ENCODE data around the gene LRCH1. TPM values are rescaled to one million over a fixed set of nuclear protein-coding genes. Genes with fewer than 3 reads are reported as not detected.

Gene LRCH1
- total and polyA plus RNA-seq, 2 donors from 2014 or later = 10.2 to 39.0 TPM

DNA sequence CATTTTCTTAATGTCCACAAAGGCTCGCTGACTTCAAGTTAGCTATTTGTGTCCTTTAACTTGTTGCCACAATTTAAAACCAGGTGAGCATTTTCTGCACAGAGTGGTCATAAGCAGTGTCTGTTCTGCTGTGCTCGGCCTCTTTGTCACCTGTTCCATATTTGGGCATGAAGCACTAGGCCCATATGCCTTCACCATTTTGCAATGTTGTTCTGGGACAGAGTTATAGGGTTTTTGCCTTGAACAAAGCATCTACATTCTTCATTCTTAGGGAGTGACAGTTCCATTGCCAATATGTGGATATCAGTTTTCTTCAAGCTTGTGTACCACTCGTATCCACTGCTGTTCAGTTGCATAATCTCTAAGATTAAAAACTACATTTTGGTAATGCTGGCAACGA is 56.1 kb downstream of the LRCH1 start:
- no peak overlapping the region for H3K9ac ChIP-seq (ENCODE audit: low read length in 3 of 3)
- H3K27me3 ChIP-seq (ENCODE audit: control insufficient read depth, insufficient read depth, low read length) = no peaks in the 10 kb centered on the region
- peaks cover 7 to 45% (median 36%) of the 10 kb centered on the region in 3 donors for H3K4me1 ChIP-seq (ENCODE audit: control insufficient read depth in 2 of 3, insufficient read depth in 2 of 3, low read depth in 1 of 3, low read length in 3 of 3)
- H3K9me3 ChIP-seq (ENCODE audit: control insufficient read depth in 2 of 3, insufficient read depth in 1 of 3, low read length in 3 of 3) = no peaks in the 10 kb centered on the region
- FAIRE-seq (no peak), DNase-seq (no peak)
- intact Hi-C loops (cut with DNase I) = no loop called here
- H3K4me3 ChIP-seq (ENCODE audit: low read length in 3 of 3) = no peak overlapping the region
- no peaks in the 10 kb centered on the region for H3K36me3 ChIP-seq (ENCODE audit: control insufficient read depth in 2 of 3, insufficient read depth in 3 of 3, low read length in 3 of 3)
- TF ChIP-seq, protein P1, sequence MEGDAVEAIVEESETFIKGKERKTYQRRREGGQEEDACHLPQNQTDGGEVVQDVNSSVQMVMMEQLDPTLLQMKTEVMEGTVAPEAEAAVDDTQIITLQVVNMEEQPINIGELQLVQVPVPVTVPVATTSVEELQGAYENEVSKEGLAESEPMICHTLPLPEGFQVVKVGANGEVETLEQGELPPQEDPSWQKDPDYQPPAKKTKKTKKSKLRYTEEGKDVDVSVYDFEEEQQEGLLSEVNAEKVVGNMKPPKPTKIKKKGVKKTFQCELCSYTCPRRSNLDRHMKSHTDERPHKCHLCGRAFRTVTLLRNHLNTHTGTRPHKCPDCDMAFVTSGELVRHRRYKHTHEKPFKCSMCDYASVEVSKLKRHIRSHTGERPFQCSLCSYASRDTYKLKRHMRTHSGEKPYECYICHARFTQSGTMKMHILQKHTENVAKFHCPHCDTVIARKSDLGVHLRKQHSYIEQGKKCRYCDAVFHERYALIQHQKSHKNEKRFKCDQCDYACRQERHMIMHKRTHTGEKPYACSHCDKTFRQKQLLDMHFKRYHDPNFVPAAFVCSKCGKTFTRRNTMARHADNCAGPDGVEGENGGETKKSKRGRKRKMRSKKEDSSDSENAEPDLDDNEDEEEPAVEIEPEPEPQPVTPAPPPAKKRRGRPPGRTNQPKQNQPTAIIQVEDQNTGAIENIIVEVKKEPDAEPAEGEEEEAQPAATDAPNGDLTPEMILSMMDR (IDR thresholded peaks at IDR 0.05; ENCODE audit: borderline replicate concordance, extremely low read depth, insufficient read depth) = no peak
- peak overlapping the region in 1 of 2 donors; percentile 59 for H3K27ac ChIP-seq (ENCODE audit: low read depth in 2 of 2, low read length in 2 of 2)

DNA sequence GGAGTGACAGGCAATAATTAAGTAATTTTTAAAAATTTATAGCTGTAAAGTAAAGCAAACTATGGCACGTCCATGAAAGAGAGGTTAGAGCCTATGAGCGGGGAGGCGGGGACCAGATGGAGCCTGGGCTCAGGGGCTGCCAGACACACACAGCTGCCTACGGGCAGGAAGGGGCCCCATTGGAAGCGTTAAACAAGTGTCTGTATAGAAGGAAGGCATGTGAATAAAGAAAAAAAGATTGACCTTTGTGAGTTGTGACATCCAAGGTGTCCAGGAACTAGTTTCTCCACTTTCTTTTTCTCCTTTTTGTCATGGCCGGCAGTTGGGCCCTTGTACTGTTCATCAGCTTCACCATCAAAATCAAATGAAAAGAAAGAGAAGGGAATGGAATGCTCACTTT is 56.8 kb downstream of the LRCH1 start:
- no peak overlapping the region for H3K4me3 ChIP-seq (ENCODE audit: low read length in 3 of 3)
- peak overlapping the region in 1 of 2 donors; percentile 26 for H3K27ac ChIP-seq (ENCODE audit: low read depth in 2 of 2, low read length in 2 of 2)
- no peak for FAIRE-seq
- H3K9me3 ChIP-seq (ENCODE audit: control insufficient read depth in 2 of 3, insufficient read depth in 1 of 3, low read length in 3 of 3) = no peaks in the 10 kb centered on the region
- DNase-seq = no peak
- intact Hi-C loops (cut with DNase I) = no loop called here
- H3K4me1 ChIP-seq (ENCODE audit: control insufficient read depth in 2 of 3, insufficient read depth in 2 of 3, low read depth in 1 of 3, low read length in 3 of 3) = peaks cover 7 to 43% (median 29%) of the 10 kb centered on the region in 3 donors
- H3K36me3 ChIP-seq (ENCODE audit: control insufficient read depth in 2 of 3, insufficient read depth in 3 of 3, low read length in 3 of 3) = no peaks in the 10 kb centered on the region
- no peak overlapping the region for H3K9ac ChIP-seq (ENCODE audit: low read length in 3 of 3)
- TF ChIP-seq, protein P1 (IDR thresholded peaks at IDR 0.05; ENCODE audit: borderline replicate concordance, extremely low read depth, insufficient read depth) = no peak
- no peaks in the 10 kb centered on the region for H3K27me3 ChIP-seq (ENCODE audit: control insufficient read depth, insufficient read depth, low read length)

DNA sequence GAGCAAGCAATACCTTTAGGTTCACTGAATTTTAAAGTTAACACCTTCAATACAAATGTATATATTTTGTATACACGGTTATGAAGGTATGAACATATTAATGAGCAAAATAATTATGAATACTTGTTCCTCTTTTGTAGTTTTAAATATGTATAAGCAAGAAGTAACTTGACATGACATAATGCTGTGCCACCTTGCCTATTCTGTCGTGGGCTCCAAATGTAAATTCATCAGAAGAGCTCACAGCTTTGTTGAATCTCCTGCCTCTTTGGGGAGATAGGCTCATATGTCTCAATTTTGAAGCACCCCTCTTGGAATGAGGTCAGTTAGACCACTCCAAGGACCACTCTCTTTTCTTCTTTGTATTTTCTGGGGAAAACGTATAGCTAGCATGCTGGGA is 59.3 kb downstream of the LRCH1 start:
- intact Hi-C loops (cut with DNase I) = no loop called here
- peaks cover 13 to 38% (median 21%) of the 10 kb centered on the region in 3 donors for H3K4me1 ChIP-seq (ENCODE audit: control insufficient read depth in 2 of 3, insufficient read depth in 2 of 3, low read depth in 1 of 3, low read length in 3 of 3)
- TF ChIP-seq, protein P1 (IDR thresholded peaks at IDR 0.05; ENCODE audit: borderline replicate concordance, extremely low read depth, insufficient read depth) = no peak

More for the DNA sequence above, 59.3 kb downstream of the LRCH1 start:
- Histone ChIP-seq H3K27me3 (ENCODE audit: control insufficient read depth, insufficient read depth, low read length) (no peaks in the 10 kb centered on the region), H3K9ac (ENCODE audit: low read length in 3 of 3) (no peak overlapping the region), H3K27ac (ENCODE audit: low read depth in 2 of 2, low read length in 2 of 2) (no peak overlapping the region), H3K4me3 (ENCODE audit: low read length in 3 of 3) (no peak overlapping the region), H3K9me3 (ENCODE audit: control insufficient read depth in 2 of 3, insufficient read depth in 1 of 3, low read length in 3 of 3) (no peaks in the 10 kb centered on the region), H3K36me3 (ENCODE audit: control insufficient read depth in 2 of 3, insufficient read depth in 3 of 3, low read length in 3 of 3) (no peaks in the 10 kb centered on the region)
- DNase-seq (no peak), FAIRE-seq (no peak)

Measured in kidney (tissue), 14 donors.